Upper lobe of left lung (tissue), 4 donors: Measurements from ENCODE around the gene ST7.

ENCODE experiments used
- CTCF ChIP-seq, 6 experiments: fragments of 450-650 bp in 4 of 6; fragments of 200-600 bp in 2 of 6; sonication (generic) in 2 of 6; IDR thresholded peaks; one replicate each; pipeline ENCODE4 v1.5.1; 2016 to 2019; ENCODE audit warnings: antibody characterized with exemption in 6 of 6
- POLR2AphosphoS5 ChIP-seq, 2 donors: sonication (generic); formaldehyde crosslinking; IDR thresholded peaks; one replicate each; pipeline ENCODE4 v1.5.1; 2017; ENCODE audit warnings: antibody characterized with exemption in 2 of 2

- TF ChIP-seq POLR2AphosphoS5 (IDR thresholded peaks at IDR 0.05) (no peak), CTCF (IDR thresholded peaks at IDR 0.05) (no peak)
Observed at GRCh38 chr7:117077658-117078057, 124.4 kb downstream of the ST7 start.
